ENCODE measurements around the gene SERINC1.

Gene SERINC1

GRCh38 chr6:122438975-122439374 is 32.6 kb downstream of the SERINC1 start:
- in situ Hi-C loops (cut with HindIII; ENCODE audit: low sequenced_read_pairs), result no loop called here

GRCh38 chr6:122432816-122433215 is 38.8 kb downstream of the SERINC1 start:
- in situ Hi-C loops (cut with HindIII; ENCODE audit: low sequenced_read_pairs), result no loop called here

GRCh38 chr6:122431780-122432179 is 39.8 kb downstream of the SERINC1 start:
- in situ Hi-C loops (cut with HindIII; ENCODE audit: low sequenced_read_pairs), result no loop called here

- in situ Hi-C loops (cut with HindIII; ENCODE audit: low sequenced_read_pairs), result no loop called here
These were observed 42.3 kb downstream of the SERINC1 start for GRCh38 chr6:122429323-122429722.

- in situ Hi-C loops (cut with HindIII; ENCODE audit: low sequenced_read_pairs), result no loop called here
These were observed 42.8 kb downstream of the SERINC1 start for GRCh38 chr6:122428781-122429180.

GRCh38 chr6:122426597-122426996 is 45.0 kb downstream of the SERINC1 start:
- in situ Hi-C loops (cut with HindIII; ENCODE audit: low sequenced_read_pairs), result no loop called here

GRCh38 chr6:122423734-122424133 is 47.9 kb downstream of the SERINC1 start:
- in situ Hi-C loops (cut with HindIII; ENCODE audit: low sequenced_read_pairs), result no loop called here

- in situ Hi-C loops (cut with HindIII; ENCODE audit: low sequenced_read_pairs), result no loop called here
These were observed 48.9 kb downstream of the SERINC1 start for GRCh38 chr6:122422614-122423267.

- in situ Hi-C loops (cut with HindIII; ENCODE audit: low sequenced_read_pairs), result no loop called here
These were observed 49.6 kb downstream of the SERINC1 start for GRCh38 chr6:122422003-122422402.

GRCh38 chr6:122416825-122417224 is 54.8 kb downstream of the SERINC1 start:
- in situ Hi-C loops (cut with HindIII; ENCODE audit: low sequenced_read_pairs), result no loop called here

- in situ Hi-C loops (cut with HindIII; ENCODE audit: low sequenced_read_pairs), result no loop called here
These were observed 59.6 kb downstream of the SERINC1 start for GRCh38 chr6:122412001-122412400.

GRCh38 chr6:122408702-122409458 is 62.7 kb downstream of the SERINC1 start:
- in situ Hi-C loops (cut with HindIII; ENCODE audit: low sequenced_read_pairs), result no loop called here

GRCh38 chr6:122408240-122408639 is 63.4 kb downstream of the SERINC1 start:
- in situ Hi-C loops (cut with HindIII; ENCODE audit: low sequenced_read_pairs), result no loop called here

- in situ Hi-C loops (cut with HindIII; ENCODE audit: low sequenced_read_pairs), result no loop called here
These were observed 63.9 kb downstream of the SERINC1 start for GRCh38 chr6:122407712-122408111.

GRCh38 chr6:122406187-122406586 is 65.4 kb downstream of the SERINC1 start:
- in situ Hi-C loops (cut with HindIII; ENCODE audit: low sequenced_read_pairs), result no loop called here

GRCh38 chr6:122405417-122405816 is 66.2 kb downstream of the SERINC1 start:
- in situ Hi-C loops (cut with HindIII; ENCODE audit: low sequenced_read_pairs), result no loop called here

GRCh38 chr6:122404444-122404843 is 67.2 kb downstream of the SERINC1 start:
- in situ Hi-C loops (cut with HindIII; ENCODE audit: low sequenced_read_pairs), result no loop called here

GRCh38 chr6:122401104-122401503 is 70.5 kb downstream of the SERINC1 start:
- in situ Hi-C loops (cut with HindIII; ENCODE audit: low sequenced_read_pairs), result no loop called here

GRCh38 chr6:122400462-122401089 is 71.0 kb downstream of the SERINC1 start:
- in situ Hi-C loops (cut with HindIII; ENCODE audit: low sequenced_read_pairs), result no loop called here

GRCh38 chr6:122400121-122400450 is 71.5 kb downstream of the SERINC1 start:
- in situ Hi-C loops (cut with HindIII; ENCODE audit: low sequenced_read_pairs), result no loop called here

GRCh38 chr6:122399348-122400120 is 72.1 kb downstream of the SERINC1 start, which contains the start of gene HSF2:
HSF2 (plus strand) TSS chr6:122399652; CDS start chr6:122399738, 86 bp downstream.
- in situ Hi-C loops (cut with HindIII; ENCODE audit: low sequenced_read_pairs), result no loop called here

Measured in DLD1 (cell line).